Keratinocyte (primary cell): ENCODE results near the gene NSUN4. TPM values are rescaled to one million over a fixed set of nuclear protein-coding genes. Genes with fewer than 3 reads are reported as not detected.

ENCODE experiments used
- DNase-seq: peaks from one replicate; pipeline ENCODE4 v3.0.0-alpha.2; 2011; ENCODE audit warnings: low read depth, missing footprints, low spot score
- FAIRE-seq: peaks from 2 replicates; lab custom pipeline; 2011; peaks lifted over from hg19 to GRCh38; lab: Jason Lieb, UNC
- H2AFZ ChIP-seq: 2 replicates; pipeline ENCODE4 v1.6.0; 2012; ENCODE audit warnings: low read length, control low read depth, inconsistent platforms; ENCODE audit not compliant: control insufficient read depth
- H3K27ac ChIP-seq: 2 replicates; pipeline ENCODE4 v1.5.1; 2011; ENCODE audit warnings: low read length; ENCODE audit not compliant: control insufficient read depth, insufficient read depth
- H3K27me3 ChIP-seq: 3 replicates; pipeline ENCODE4 v1.6.0; 2011; ENCODE audit warnings: low read length; ENCODE audit not compliant: control insufficient read depth, insufficient read depth; ENCODE audit errors: extremely low read depth
- H3K36me3 ChIP-seq, 2 experiments: 2 replicates in 1 of 2; 3 replicates in 1 of 2; pipeline ENCODE4 v1.5.1; 2011; ENCODE audit warnings: low read length in 2 of 2, mild to moderate bottlenecking in 1 of 2; ENCODE audit not compliant: control insufficient read depth in 2 of 2, insufficient read depth in 2 of 2; ENCODE audit errors: extremely low read depth in 1 of 2
- H3K4me1 ChIP-seq: 3 replicates; pipeline ENCODE4 v1.5.1; 2011; ENCODE audit warnings: low read length; ENCODE audit not compliant: control insufficient read depth, insufficient read depth; ENCODE audit errors: extremely low read depth
- H3K4me2 ChIP-seq: 3 replicates; pipeline ENCODE4 v1.6.0; 2011; ENCODE audit warnings: low read depth, low read length; ENCODE audit not compliant: control insufficient read depth, insufficient read depth; ENCODE audit errors: extremely low read depth
- H3K4me3 ChIP-seq, 3 experiments: fragments of 200-600 bp in 1 of 3; sonication (generic) in 1 of 3; 2 replicates in 2 of 3; 3 replicates in 1 of 3; pipeline ENCODE4 v1.5.1; 2011 to 2016; ENCODE audit warnings: low read length in 3 of 3, mild to moderate bottlenecking in 3 of 3, control low read depth in 2 of 3, inconsistent platforms in 1 of 3, low read depth in 1 of 3, mixed read lengths in 1 of 3, mixed run types in 1 of 3, moderate library complexity in 1 of 3; ENCODE audit not compliant: control insufficient read depth in 2 of 3, insufficient read depth in 2 of 3; ENCODE audit errors: extremely low read depth in 1 of 3
- H3K79me2 ChIP-seq: 2 replicates; pipeline ENCODE4 v1.6.0; 2012; ENCODE audit warnings: low read length; ENCODE audit not compliant: control insufficient read depth, insufficient read depth
- H3K9ac ChIP-seq: 3 replicates; pipeline ENCODE4 v1.6.0; 2011; ENCODE audit warnings: low read length; ENCODE audit not compliant: control insufficient read depth, insufficient read depth; ENCODE audit errors: extremely low read depth
- H3K9me1 ChIP-seq: 3 replicates; pipeline ENCODE4 v1.6.0; 2011; ENCODE audit warnings: low read length; ENCODE audit not compliant: control insufficient read depth, insufficient read depth; ENCODE audit errors: extremely low read depth
- H3K9me3 ChIP-seq: 2 replicates; pipeline ENCODE4 v1.5.1; 2012; ENCODE audit warnings: low read depth, low read length; ENCODE audit not compliant: control insufficient read depth
- H4K20me1 ChIP-seq: 3 replicates; pipeline ENCODE4 v1.6.0; 2011; ENCODE audit warnings: low read length; ENCODE audit not compliant: control insufficient read depth, insufficient read depth; ENCODE audit errors: extremely low read depth
- EZH2 ChIP-seq: IDR thresholded peaks from one replicate; pipeline ENCODE4 v1.6.1; 2012; ENCODE audit warnings: inconsistent platforms, mild to moderate bottlenecking, low read length, moderate library complexity
- dilution Hi-C: fragments of 300-500 bp; cut with MboI; formaldehyde crosslinking; loops from one replicate; pipeline ENCODE4 v1.7.0; 2020; ENCODE audit warnings: low sequenced_read_pairs; ENCODE audit not compliant: extremely low pct_ligation_motif_present
- polyA plus RNA-seq, 5 experiments: library from polyadenylated mRNA; depleted of rRNA in 3 of 5; stranded (reverse) in 3 of 5; stranded (forward) in 1 of 5; unstranded in 1 of 5; fragments of >200 nt; gene quantifications; 1 replicate in 1 of 5; 2 replicates in 3 of 5; 3 replicates in 1 of 5; pipeline versions ENCODE4 v1.2.1 to v1.2.3, GENCODE V29; 2011 to 2012; ENCODE audit warnings: missing spikeins in 2 of 5, low read depth in 1 of 5, low replicate concordance in 1 of 5
- TF ChIP-seq, protein P1 (sequence below), 3 experiments: IDR thresholded peaks in 1 of 3; conservative IDR thresholded peaks in 1 of 3; optimal IDR thresholded peaks in 1 of 3; 2 replicates in 2 of 3; 3 replicates in 1 of 3; pipeline versions ENCODE3 to v1.5.1; 2011; ENCODE audit warnings: low read length in 3 of 3, mild to moderate bottlenecking in 3 of 3, moderate library complexity in 2 of 3, control low read depth in 1 of 3, inconsistent platforms in 1 of 3; ENCODE audit not compliant: insufficient read depth in 2 of 3; ENCODE audit errors: extremely low read depth in 1 of 3

Gene NSUN4
- polyA plus RNA-seq, 1 donor (not counting 4 experiments of a cell fraction or from before 2014, with no cell fraction given): 26.3 TPM

- Histone ChIP-seq H3K4me3 (peak overlapping the region in 1 of 3 experiments; percentile 57), H2AFZ (no peak overlapping the region), H3K27ac (no peak overlapping the region), H3K9me1 (peaks cover 3% of the 10 kb centered on the region), H3K4me1 (peaks cover 24% of the 10 kb centered on the region), H3K36me3 (no peaks in the 10 kb centered on the region), H3K27me3 (no peaks in the 10 kb centered on the region), H3K79me2 (no peaks in the 10 kb centered on the region), H3K4me2 (no peak overlapping the region), H3K9me3 (peaks cover 10% of the 10 kb centered on the region), H4K20me1 (no peaks in the 10 kb centered on the region), H3K9ac (no peak overlapping the region)
- no peak for FAIRE-seq
- no peak for TF ChIP-seq EZH2
- TF ChIP-seq, protein P1, sequence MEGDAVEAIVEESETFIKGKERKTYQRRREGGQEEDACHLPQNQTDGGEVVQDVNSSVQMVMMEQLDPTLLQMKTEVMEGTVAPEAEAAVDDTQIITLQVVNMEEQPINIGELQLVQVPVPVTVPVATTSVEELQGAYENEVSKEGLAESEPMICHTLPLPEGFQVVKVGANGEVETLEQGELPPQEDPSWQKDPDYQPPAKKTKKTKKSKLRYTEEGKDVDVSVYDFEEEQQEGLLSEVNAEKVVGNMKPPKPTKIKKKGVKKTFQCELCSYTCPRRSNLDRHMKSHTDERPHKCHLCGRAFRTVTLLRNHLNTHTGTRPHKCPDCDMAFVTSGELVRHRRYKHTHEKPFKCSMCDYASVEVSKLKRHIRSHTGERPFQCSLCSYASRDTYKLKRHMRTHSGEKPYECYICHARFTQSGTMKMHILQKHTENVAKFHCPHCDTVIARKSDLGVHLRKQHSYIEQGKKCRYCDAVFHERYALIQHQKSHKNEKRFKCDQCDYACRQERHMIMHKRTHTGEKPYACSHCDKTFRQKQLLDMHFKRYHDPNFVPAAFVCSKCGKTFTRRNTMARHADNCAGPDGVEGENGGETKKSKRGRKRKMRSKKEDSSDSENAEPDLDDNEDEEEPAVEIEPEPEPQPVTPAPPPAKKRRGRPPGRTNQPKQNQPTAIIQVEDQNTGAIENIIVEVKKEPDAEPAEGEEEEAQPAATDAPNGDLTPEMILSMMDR (optimal IDR thresholded peaks at IDR 0.05 in 1 of 3, IDR thresholded peaks at IDR 0.05 in 1 of 3, conservative IDR thresholded peaks at IDR 0.05 in 1 of 3; ENCODE audit: extremely low read depth in 1 of 3, insufficient read depth in 2 of 3, low read length in 3 of 3): no peak
- DNase-seq: no peak
- dilution Hi-C loops: no loop called here
Observed at GRCh38 chr1:46393510-46393909, 52.9 kb downstream of the NSUN4 start.

DNA sequence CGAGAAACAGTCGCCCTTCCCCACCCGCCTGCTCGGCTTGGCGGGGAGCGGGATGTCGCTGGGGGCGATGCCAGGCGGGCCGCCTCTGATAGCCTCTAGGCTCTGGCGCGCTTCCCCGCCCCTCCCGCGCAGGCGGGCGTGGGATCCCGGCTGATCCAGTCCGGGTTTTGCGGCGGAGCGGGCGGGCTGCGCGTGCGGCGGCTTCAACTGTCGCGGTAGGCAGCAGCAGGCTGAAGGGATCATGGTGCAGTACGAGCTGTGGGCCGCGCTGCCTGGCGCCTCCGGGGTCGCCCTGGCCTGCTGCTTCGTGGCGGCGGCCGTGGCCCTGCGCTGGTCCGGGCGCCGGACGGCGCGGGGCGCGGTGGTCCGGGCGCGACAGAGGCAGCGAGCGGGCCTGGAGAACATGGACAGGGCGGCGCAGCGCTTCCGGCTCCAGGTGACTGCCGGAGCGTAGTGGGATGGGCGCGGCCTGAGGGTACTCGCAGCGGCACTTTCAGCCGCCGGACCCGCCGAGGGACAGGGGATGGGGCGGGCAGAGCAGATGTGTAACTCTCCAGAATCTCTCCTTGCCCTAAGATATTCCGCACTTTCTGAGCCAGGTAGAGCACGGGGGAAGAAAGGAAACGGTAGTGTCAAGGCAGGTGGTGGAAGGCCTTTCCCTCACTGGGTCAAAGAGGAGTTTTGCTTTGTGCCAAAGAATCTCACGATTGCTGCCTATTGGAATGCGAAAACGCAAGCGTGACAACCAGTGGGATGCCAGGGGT is 53.7 kb downstream of the NSUN4 start, which contains the start of gene FAAH:
FAAH (plus strand) TSS at position 210 of the 764 bp plus-strand sequence; CDS start at position 242, 32 bp downstream.
- no peak within 1 kb of the TSS for H3K27ac ChIP-seq
- no peaks in the 10 kb centered on the region for H4K20me1 ChIP-seq
- peaks cover 24% of the 10 kb centered on the region for H3K4me1 ChIP-seq
- DNase-seq: no peak
- peak within 1 kb of the TSS; percentile 70 for H3K4me2 ChIP-seq
- H3K79me2 ChIP-seq: no peaks in the 10 kb centered on the region
- H3K36me3 ChIP-seq: no peaks in the 10 kb centered on the region
- H3K9me3 ChIP-seq: peaks cover 10% of the 10 kb centered on the region
- FAIRE-seq: no peak
- no peaks in the 10 kb centered on the region for H3K27me3 ChIP-seq
- TF ChIP-seq, protein P1 (optimal IDR thresholded peaks at IDR 0.05 in 1 of 3, IDR thresholded peaks at IDR 0.05 in 1 of 3, conservative IDR thresholded peaks at IDR 0.05 in 1 of 3; ENCODE audit: extremely low read depth in 1 of 3, insufficient read depth in 2 of 3, low read length in 3 of 3): no peak
- TF ChIP-seq EZH2: no peak
- H3K4me3 ChIP-seq: peak within 1 kb of the TSS; percentile 43 to 57 (median 55)
- peak within 1 kb of the TSS; percentile 8 for H2AFZ ChIP-seq
- dilution Hi-C loops: no loop called here
- peak within 1 kb of the TSS; percentile 26 for H3K9ac ChIP-seq
- peaks cover 3% of the 10 kb centered on the region for H3K9me1 ChIP-seq
